Keratinocyte (primary cell): ENCODE results near the gene UBE2D4. TPM values are rescaled to one million over a fixed set of nuclear protein-coding genes. Genes with fewer than 3 reads are reported as not detected.

Experiments used
- DNase-seq: peaks from one replicate; pipeline ENCODE4 v3.0.0-alpha.2; 2011; ENCODE audit warnings: low read depth, missing footprints, low spot score
- FAIRE-seq: peaks from 2 replicates; lab custom pipeline; 2011; peaks lifted over from hg19 to GRCh38; lab: Jason Lieb, UNC
- H2AFZ ChIP-seq: 2 replicates; pipeline ENCODE4 v1.6.0; 2012; ENCODE audit warnings: low read length, control low read depth, inconsistent platforms; ENCODE audit not compliant: control insufficient read depth
- H3K27ac ChIP-seq: 2 replicates; pipeline ENCODE4 v1.5.1; 2011; ENCODE audit warnings: low read length; ENCODE audit not compliant: control insufficient read depth, insufficient read depth
- H3K27me3 ChIP-seq: 3 replicates; pipeline ENCODE4 v1.6.0; 2011; ENCODE audit warnings: low read length; ENCODE audit not compliant: control insufficient read depth, insufficient read depth; ENCODE audit errors: extremely low read depth
- H3K36me3 ChIP-seq, 2 experiments: 2 replicates in 1 of 2; 3 replicates in 1 of 2; pipeline ENCODE4 v1.5.1; 2011; ENCODE audit warnings: low read length in 2 of 2, mild to moderate bottlenecking in 1 of 2; ENCODE audit not compliant: control insufficient read depth in 2 of 2, insufficient read depth in 2 of 2; ENCODE audit errors: extremely low read depth in 1 of 2
- H3K4me1 ChIP-seq: 3 replicates; pipeline ENCODE4 v1.5.1; 2011; ENCODE audit warnings: low read length; ENCODE audit not compliant: control insufficient read depth, insufficient read depth; ENCODE audit errors: extremely low read depth
- H3K4me2 ChIP-seq: 3 replicates; pipeline ENCODE4 v1.6.0; 2011; ENCODE audit warnings: low read depth, low read length; ENCODE audit not compliant: control insufficient read depth, insufficient read depth; ENCODE audit errors: extremely low read depth
- H3K4me3 ChIP-seq, 3 experiments: fragments of 200-600 bp in 1 of 3; sonication (generic) in 1 of 3; 2 replicates in 2 of 3; 3 replicates in 1 of 3; pipeline ENCODE4 v1.5.1; 2011 to 2016; ENCODE audit warnings: low read length in 3 of 3, mild to moderate bottlenecking in 3 of 3, control low read depth in 2 of 3, inconsistent platforms in 1 of 3, low read depth in 1 of 3, mixed read lengths in 1 of 3, mixed run types in 1 of 3, moderate library complexity in 1 of 3; ENCODE audit not compliant: control insufficient read depth in 2 of 3, insufficient read depth in 2 of 3; ENCODE audit errors: extremely low read depth in 1 of 3
- H3K79me2 ChIP-seq: 2 replicates; pipeline ENCODE4 v1.6.0; 2012; ENCODE audit warnings: low read length; ENCODE audit not compliant: control insufficient read depth, insufficient read depth
- H3K9ac ChIP-seq: 3 replicates; pipeline ENCODE4 v1.6.0; 2011; ENCODE audit warnings: low read length; ENCODE audit not compliant: control insufficient read depth, insufficient read depth; ENCODE audit errors: extremely low read depth
- H3K9me1 ChIP-seq: 3 replicates; pipeline ENCODE4 v1.6.0; 2011; ENCODE audit warnings: low read length; ENCODE audit not compliant: control insufficient read depth, insufficient read depth; ENCODE audit errors: extremely low read depth
- H3K9me3 ChIP-seq: 2 replicates; pipeline ENCODE4 v1.5.1; 2012; ENCODE audit warnings: low read depth, low read length; ENCODE audit not compliant: control insufficient read depth
- H4K20me1 ChIP-seq: 3 replicates; pipeline ENCODE4 v1.6.0; 2011; ENCODE audit warnings: low read length; ENCODE audit not compliant: control insufficient read depth, insufficient read depth; ENCODE audit errors: extremely low read depth
- EZH2 ChIP-seq: IDR thresholded peaks from one replicate; pipeline ENCODE4 v1.6.1; 2012; ENCODE audit warnings: inconsistent platforms, mild to moderate bottlenecking, low read length, moderate library complexity
- dilution Hi-C: fragments of 300-500 bp; cut with MboI; formaldehyde crosslinking; loops from one replicate; pipeline ENCODE4 v1.7.0; 2020; ENCODE audit warnings: low sequenced_read_pairs; ENCODE audit not compliant: extremely low pct_ligation_motif_present
- polyA plus RNA-seq, 5 experiments: library from polyadenylated mRNA; depleted of rRNA in 3 of 5; stranded (reverse) in 3 of 5; stranded (forward) in 1 of 5; unstranded in 1 of 5; fragments of >200 nt; gene quantifications; 1 replicate in 1 of 5; 2 replicates in 3 of 5; 3 replicates in 1 of 5; pipeline versions ENCODE4 v1.2.1 to v1.2.3, GENCODE V29; 2011 to 2012; ENCODE audit warnings: missing spikeins in 2 of 5, low read depth in 1 of 5, low replicate concordance in 1 of 5
- TF ChIP-seq, protein P1 (sequence below), 3 experiments: IDR thresholded peaks in 1 of 3; conservative IDR thresholded peaks in 1 of 3; optimal IDR thresholded peaks in 1 of 3; 2 replicates in 2 of 3; 3 replicates in 1 of 3; pipeline versions ENCODE3 to v1.5.1; 2011; ENCODE audit warnings: low read length in 3 of 3, mild to moderate bottlenecking in 3 of 3, moderate library complexity in 2 of 3, control low read depth in 1 of 3, inconsistent platforms in 1 of 3; ENCODE audit not compliant: insufficient read depth in 2 of 3; ENCODE audit errors: extremely low read depth in 1 of 3

The UBE2D4 gene
- polyA plus RNA-seq, 1 donor (not counting 4 experiments of a cell fraction or from before 2014, with no cell fraction given) = 8.1 TPM

DNA sequence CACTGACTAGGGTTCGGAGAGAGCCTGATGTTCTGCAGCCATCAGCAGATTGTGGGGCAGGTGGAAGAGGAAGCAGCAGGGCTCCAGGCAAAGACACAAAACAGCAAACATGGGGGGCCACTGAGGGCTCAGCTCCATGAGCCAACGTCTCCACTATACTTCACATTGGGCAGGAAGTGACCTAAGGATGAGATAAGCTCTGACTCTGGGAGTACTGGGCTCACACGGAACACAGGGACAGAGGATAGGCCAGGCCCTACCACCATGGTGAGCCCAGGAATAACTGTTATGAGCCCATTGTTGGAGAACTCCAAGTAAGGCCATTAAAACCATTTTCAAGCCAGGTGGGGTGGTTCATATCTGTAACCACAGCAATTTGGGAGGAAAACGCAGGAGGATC lies 42.0 kb upstream of the UBE2D4 start:
- FAIRE-seq (no peak), DNase-seq (no peak)
- TF ChIP-seq, protein P1, sequence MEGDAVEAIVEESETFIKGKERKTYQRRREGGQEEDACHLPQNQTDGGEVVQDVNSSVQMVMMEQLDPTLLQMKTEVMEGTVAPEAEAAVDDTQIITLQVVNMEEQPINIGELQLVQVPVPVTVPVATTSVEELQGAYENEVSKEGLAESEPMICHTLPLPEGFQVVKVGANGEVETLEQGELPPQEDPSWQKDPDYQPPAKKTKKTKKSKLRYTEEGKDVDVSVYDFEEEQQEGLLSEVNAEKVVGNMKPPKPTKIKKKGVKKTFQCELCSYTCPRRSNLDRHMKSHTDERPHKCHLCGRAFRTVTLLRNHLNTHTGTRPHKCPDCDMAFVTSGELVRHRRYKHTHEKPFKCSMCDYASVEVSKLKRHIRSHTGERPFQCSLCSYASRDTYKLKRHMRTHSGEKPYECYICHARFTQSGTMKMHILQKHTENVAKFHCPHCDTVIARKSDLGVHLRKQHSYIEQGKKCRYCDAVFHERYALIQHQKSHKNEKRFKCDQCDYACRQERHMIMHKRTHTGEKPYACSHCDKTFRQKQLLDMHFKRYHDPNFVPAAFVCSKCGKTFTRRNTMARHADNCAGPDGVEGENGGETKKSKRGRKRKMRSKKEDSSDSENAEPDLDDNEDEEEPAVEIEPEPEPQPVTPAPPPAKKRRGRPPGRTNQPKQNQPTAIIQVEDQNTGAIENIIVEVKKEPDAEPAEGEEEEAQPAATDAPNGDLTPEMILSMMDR (optimal IDR thresholded peaks at IDR 0.05 in 1 of 3, IDR thresholded peaks at IDR 0.05 in 1 of 3, conservative IDR thresholded peaks at IDR 0.05 in 1 of 3; ENCODE audit: extremely low read depth in 1 of 3, insufficient read depth in 2 of 3, low read length in 3 of 3) = no peak
- TF ChIP-seq EZH2 = no peak
- Histone ChIP-seq H3K4me2 (no peak overlapping the region), H3K27me3 (no peaks in the 10 kb centered on the region), H3K79me2 (peaks cover 17% of the 10 kb centered on the region), H3K36me3 (peaks cover 27 to 35% of the 10 kb centered on the region in 2 experiments), H3K9me3 (no peaks in the 10 kb centered on the region), H2AFZ (no peak overlapping the region), H3K4me3 (no peak overlapping the region), H3K9ac (no peak overlapping the region), H3K9me1 (no peaks in the 10 kb centered on the region), H4K20me1 (peaks cover 3% of the 10 kb centered on the region), H3K27ac (no peak overlapping the region), H3K4me1 (peaks cover 2% of the 10 kb centered on the region)
- dilution Hi-C loops = no loop called here

DNA sequence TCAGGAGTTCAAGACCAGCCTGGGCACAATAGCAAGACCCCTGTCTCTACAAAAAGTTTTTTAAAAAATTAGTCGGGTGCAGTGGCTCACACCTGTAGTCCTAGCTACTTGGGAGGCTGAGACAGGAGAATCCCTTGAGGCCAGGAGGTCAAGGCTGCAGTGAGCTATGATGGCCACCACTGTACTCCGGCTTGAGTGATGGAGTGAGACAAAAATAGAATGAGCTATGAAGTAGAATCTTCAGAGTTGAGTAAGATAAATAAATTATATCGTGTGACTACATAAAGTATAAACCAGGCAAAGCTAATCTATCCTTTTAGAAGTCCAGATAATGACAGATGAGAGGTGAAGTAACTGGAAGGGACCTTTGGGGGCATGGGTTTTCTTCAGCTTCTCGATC lies 41.6 kb upstream of the UBE2D4 start:
- no peak for DNase-seq
- H3K27me3 ChIP-seq = no peaks in the 10 kb centered on the region
- peaks cover 6% of the 10 kb centered on the region for H3K4me1 ChIP-seq
- H3K9me3 ChIP-seq = no peaks in the 10 kb centered on the region
- dilution Hi-C loops = no loop called here
- H3K4me2 ChIP-seq = no peak overlapping the region
- no peak overlapping the region for H3K4me3 ChIP-seq
- H4K20me1 ChIP-seq = peaks cover 3% of the 10 kb centered on the region
- FAIRE-seq = no peak
- H3K36me3 ChIP-seq = peaks cover 25 to 31% of the 10 kb centered on the region in 2 experiments
- peaks cover 21% of the 10 kb centered on the region for H3K79me2 ChIP-seq
- H3K27ac ChIP-seq = no peak overlapping the region
- no peak overlapping the region for H2AFZ ChIP-seq
- H3K9me1 ChIP-seq = no peaks in the 10 kb centered on the region
- H3K9ac ChIP-seq = no peak overlapping the region
- no peak for TF ChIP-seq EZH2
- TF ChIP-seq, protein P1 (optimal IDR thresholded peaks at IDR 0.05 in 1 of 3, IDR thresholded peaks at IDR 0.05 in 1 of 3, conservative IDR thresholded peaks at IDR 0.05 in 1 of 3; ENCODE audit: extremely low read depth in 1 of 3, insufficient read depth in 2 of 3, low read length in 3 of 3) = no peak
